Esophagus muscularis mucosa (tissue), 4 donors: Measurements from ENCODE around the gene GJB6. TPM values are rescaled to one million over a fixed set of nuclear protein-coding genes. Genes with fewer than 3 reads are reported as not detected.
A peak's percentile ranks its signal among the peaks of the same experiment; 100 is the strongest.

Source experiments
- DNase-seq: peaks from one replicate; pipeline ENCODE4 v3.0.0-alpha.2; 2017; ENCODE audit errors: extremely low spot score
- H3K27ac ChIP-seq, 4 donors: fragments of 200-600 bp; sonication (generic); replicated peaks in 1 of 4; 1 replicate in 3 of 4; 2 replicates in 1 of 4; pipeline ENCODE4 v1.5.1; 2016 to 2019; ENCODE audit warnings: mild to moderate bottlenecking in 1 of 4
- H3K27me3 ChIP-seq, 4 donors: fragments of 200-600 bp; sonication (generic); one replicate each; pipeline versions ENCODE4 v1.5.1 to v1.6.0; 2016 to 2019
- H3K36me3 ChIP-seq, 4 donors: fragments of 200-600 bp; sonication (generic); one replicate each; pipeline ENCODE4 v1.5.1; 2016 to 2019
- H3K4me1 ChIP-seq, 4 donors: fragments of 200-600 bp; sonication (generic); one replicate each; pipeline ENCODE4 v1.5.1; 2016 to 2019
- H3K4me3 ChIP-seq, 4 donors: fragments of 200-600 bp; sonication (generic); 1 replicate in 2 of 4; 2 replicates in 2 of 4; pipeline ENCODE4 v1.5.1; 2016 to 2019; ENCODE audit warnings: mild to moderate bottlenecking in 4 of 4, moderate library complexity in 1 of 4
- H3K9me3 ChIP-seq, 4 donors: fragments of 200-600 bp; sonication (generic); 1 replicate in 3 of 4; 2 replicates in 1 of 4; pipeline ENCODE4 v1.5.1; 2016 to 2019
- EP300 ChIP-seq: sonication (generic); formaldehyde crosslinking; IDR thresholded peaks from one replicate; pipeline ENCODE4 v1.6.1; 2017; ENCODE audit warnings: antibody characterized with exemption
- POLR2A ChIP-seq: fragments of 450-650 bp; IDR thresholded peaks from one replicate; pipeline ENCODE4 v1.6.1; 2017; ENCODE audit warnings: antibody characterized with exemption, moderate library complexity, mild to moderate bottlenecking, low read depth
- POLR2AphosphoS5 ChIP-seq, 2 donors: sonication (generic); formaldehyde crosslinking; IDR thresholded peaks; one replicate each; pipeline ENCODE4 v1.6.1; 2017; ENCODE audit warnings: antibody characterized with exemption in 2 of 2
- WGBS: methylation state at CpG from one replicate; pipeline ENCODE4 v1.1.5; 2018; 5-methylcytosine and 5-hydroxymethylcytosine counted together
- intact Hi-C: fragments of 100-400 bp; cut with DNase I; formaldehyde crosslinking; loops from one replicate; pipeline ENCODE4 v1.15.1; 2023
- total RNA-seq, 4 donors: library from RNA; depleted of rRNA; stranded (reverse); fragments of >200 nt; gene quantifications; one replicate each; pipeline versions ENCODE4 v1.1.0 to v1.2.1, GENCODE V29; 2016
- TF ChIP-seq, protein P1 (sequence below), 3 experiments: fragments of 200-600 bp in 2 of 3; fragments of 450-650 bp in 1 of 3; sonication (generic) in 2 of 3; IDR thresholded peaks; one replicate each; pipeline ENCODE4 v1.5.1; 2017 to 2019; ENCODE audit warnings: antibody characterized with exemption in 3 of 3, mild to moderate bottlenecking in 2 of 3, moderate library complexity in 1 of 3

The GJB6 gene
- total RNA-seq, 4 donors from 2014 or later = not detected

GRCh38 chr13:20175907-20176652 lies 56.0 kb downstream of the GJB6 start:
- DNase-seq = no peak
- intact Hi-C loops = loop anchor here (2.0 kb wide), 1 partner anchor 35 kb away; no protein-coding TSS in a partner anchor
- WGBS = 76% methylated on average over 14 of the region's 14 CpGs
- no peaks in the 10 kb centered on the region for H3K9me3 ChIP-seq
- no peak for TF ChIP-seq POLR2AphosphoS5 (IDR thresholded peaks at IDR 0.05)
- TF ChIP-seq, protein P1, sequence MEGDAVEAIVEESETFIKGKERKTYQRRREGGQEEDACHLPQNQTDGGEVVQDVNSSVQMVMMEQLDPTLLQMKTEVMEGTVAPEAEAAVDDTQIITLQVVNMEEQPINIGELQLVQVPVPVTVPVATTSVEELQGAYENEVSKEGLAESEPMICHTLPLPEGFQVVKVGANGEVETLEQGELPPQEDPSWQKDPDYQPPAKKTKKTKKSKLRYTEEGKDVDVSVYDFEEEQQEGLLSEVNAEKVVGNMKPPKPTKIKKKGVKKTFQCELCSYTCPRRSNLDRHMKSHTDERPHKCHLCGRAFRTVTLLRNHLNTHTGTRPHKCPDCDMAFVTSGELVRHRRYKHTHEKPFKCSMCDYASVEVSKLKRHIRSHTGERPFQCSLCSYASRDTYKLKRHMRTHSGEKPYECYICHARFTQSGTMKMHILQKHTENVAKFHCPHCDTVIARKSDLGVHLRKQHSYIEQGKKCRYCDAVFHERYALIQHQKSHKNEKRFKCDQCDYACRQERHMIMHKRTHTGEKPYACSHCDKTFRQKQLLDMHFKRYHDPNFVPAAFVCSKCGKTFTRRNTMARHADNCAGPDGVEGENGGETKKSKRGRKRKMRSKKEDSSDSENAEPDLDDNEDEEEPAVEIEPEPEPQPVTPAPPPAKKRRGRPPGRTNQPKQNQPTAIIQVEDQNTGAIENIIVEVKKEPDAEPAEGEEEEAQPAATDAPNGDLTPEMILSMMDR (IDR thresholded peaks at IDR 0.05) = no peak
- TF ChIP-seq EP300 = no peak
- no peak for TF ChIP-seq POLR2A
- peak overlapping the region in 3 of 4 donors; percentile 21 to 54 (median 42) for H3K27ac ChIP-seq
- no peak overlapping the region for H3K4me3 ChIP-seq
- peaks cover 3 to 22% (median 16%) of the 10 kb centered on the region in 4 donors for H3K4me1 ChIP-seq
- no peaks in the 10 kb centered on the region for H3K36me3 ChIP-seq
- H3K27me3 ChIP-seq = peaks cover 0 to 39% (median 11%) of the 10 kb centered on the region in 4 donors

DNA sequence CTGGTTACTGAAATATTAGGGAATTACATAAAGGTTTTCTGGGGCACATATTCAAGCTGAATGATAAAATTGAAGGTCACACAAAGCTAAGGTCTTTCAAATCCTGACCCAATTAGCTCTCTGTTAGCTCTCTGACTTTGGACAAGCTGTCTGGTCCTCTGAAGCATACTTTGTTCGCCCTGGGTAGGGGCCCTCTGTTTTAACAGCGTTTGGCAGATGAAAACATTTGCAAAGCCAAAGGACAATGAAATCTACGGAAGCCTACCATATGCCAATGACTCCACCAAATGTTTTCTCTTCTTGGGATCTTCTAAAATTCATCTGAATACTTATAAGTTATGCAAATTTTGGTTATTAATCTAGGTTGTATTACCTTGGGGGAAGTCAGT lies 56.7 kb downstream of the GJB6 start:
- peaks cover 0 to 36% (median 11%) of the 10 kb centered on the region in 4 donors for H3K27me3 ChIP-seq
- H3K36me3 ChIP-seq = no peaks in the 10 kb centered on the region
- intact Hi-C loops = no loop called here
- no peaks in the 10 kb centered on the region for H3K9me3 ChIP-seq
- no peak for TF ChIP-seq POLR2A
- TF ChIP-seq, protein P1 (IDR thresholded peaks at IDR 0.05) = no peak
- no peak for TF ChIP-seq EP300
- TF ChIP-seq POLR2AphosphoS5 (IDR thresholded peaks at IDR 0.05) = no peak
- 74% methylated on average over 3 of the region's 3 CpGs for WGBS
- peaks cover 3 to 22% (median 16%) of the 10 kb centered on the region in 4 donors for H3K4me1 ChIP-seq
- DNase-seq = no peak
- H3K4me3 ChIP-seq = no peak overlapping the region
- H3K27ac ChIP-seq = peak overlapping the region; percentile 21 to 54 (median 40)

DNA sequence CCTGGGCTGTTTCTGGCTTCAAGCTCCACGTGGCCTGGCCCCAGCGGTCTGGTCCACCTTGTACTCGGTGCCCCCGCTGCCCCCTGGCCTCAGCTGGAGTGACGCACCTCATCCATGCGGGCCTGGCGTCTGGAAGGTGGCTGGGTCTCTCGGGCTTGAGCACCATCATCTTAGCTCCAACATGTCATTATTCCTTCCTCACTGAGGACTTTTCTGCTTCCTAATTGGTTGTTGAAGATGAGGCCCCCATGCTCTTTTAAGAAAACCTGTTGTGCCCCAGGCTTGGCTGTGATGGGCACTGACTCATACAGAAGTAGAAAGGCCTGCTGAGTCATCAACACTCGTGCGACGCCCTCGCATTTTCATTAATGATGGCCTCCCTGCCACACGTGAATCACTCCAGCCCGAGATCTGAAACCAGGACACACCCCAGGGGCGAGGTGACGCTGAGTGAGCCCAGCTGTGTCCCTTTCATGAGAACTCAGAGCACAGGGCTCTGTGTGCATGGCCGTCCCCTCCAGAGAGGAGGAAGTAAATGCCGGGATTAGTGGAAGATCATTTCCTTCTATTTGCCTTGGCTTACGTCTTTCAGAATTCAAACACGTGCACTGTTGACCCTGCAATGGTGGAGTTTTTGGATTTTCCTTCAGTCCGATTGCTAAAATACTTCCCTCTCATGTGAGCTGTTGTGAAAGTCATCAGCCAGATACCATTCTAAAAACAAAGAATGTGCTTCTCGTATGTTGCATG lies 57.3 kb downstream of the GJB6 start:
- intact Hi-C loops = no loop called here
- peak; percentile 98 for DNase-seq
- no peaks in the 10 kb centered on the region for H3K9me3 ChIP-seq
- peak overlapping the region in 3 of 4 donors; percentile 1 to 41 (median 14) for H3K4me3 ChIP-seq
- H3K36me3 ChIP-seq = no peaks in the 10 kb centered on the region
- H3K4me1 ChIP-seq = peaks cover 3 to 22% (median 16%) of the 10 kb centered on the region in 4 donors
- TF ChIP-seq POLR2AphosphoS5 (IDR thresholded peaks at IDR 0.05) = peak; percentile 75 to 76
- no peak for TF ChIP-seq EP300
- 37% methylated on average over 19 of the region's 22 CpGs for WGBS
- H3K27me3 ChIP-seq = peaks cover 0 to 34% (median 11%) of the 10 kb centered on the region in 4 donors
- H3K27ac ChIP-seq = peak overlapping the region; percentile 21 to 54 (median 40)

DNA sequence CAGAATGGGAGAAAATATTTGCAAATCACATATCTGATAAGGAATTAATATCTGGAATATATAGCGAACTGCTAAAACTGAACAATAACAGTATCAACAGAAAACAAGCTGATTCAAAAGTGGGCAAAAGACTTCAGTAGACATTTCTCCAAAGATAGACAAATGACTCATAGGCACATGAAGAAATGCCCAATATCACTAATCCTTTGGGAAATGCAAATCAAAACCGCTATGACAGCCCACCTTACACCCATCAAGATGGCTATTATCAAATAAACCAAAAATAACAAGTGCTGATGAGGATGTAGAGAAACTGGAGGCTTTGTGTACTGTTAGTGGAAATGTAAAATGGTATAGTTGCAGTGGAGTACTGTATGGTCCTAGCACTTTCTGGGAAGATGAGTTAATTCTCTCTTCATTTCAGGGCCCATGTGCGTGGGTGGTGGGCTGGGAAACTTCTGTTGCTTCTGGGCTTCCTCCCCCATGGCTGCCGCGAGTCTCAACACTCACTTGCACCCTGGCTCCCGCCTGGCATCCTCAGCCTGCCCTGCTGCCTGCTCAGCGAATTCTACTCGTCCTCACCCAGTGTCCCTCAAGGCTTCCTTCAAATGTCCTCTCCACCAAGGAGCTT lies 58.9 kb downstream of the GJB6 start:
- H3K4me1 ChIP-seq = peaks cover 3 to 22% (median 16%) of the 10 kb centered on the region in 4 donors
- no peaks in the 10 kb centered on the region for H3K36me3 ChIP-seq
- no peak for DNase-seq
- H3K9me3 ChIP-seq = no peaks in the 10 kb centered on the region
- H3K27me3 ChIP-seq = peaks cover 0 to 31% (median 11%) of the 10 kb centered on the region in 4 donors
- WGBS = 87% methylated on average over 8 of the region's 8 CpGs
- intact Hi-C loops = no loop called here
- H3K27ac ChIP-seq = no peak overlapping the region
- no peak overlapping the region for H3K4me3 ChIP-seq
- no peak for TF ChIP-seq POLR2AphosphoS5 (IDR thresholded peaks at IDR 0.05)
- no peak for TF ChIP-seq POLR2A
- TF ChIP-seq EP300 = no peak
- TF ChIP-seq, protein P1 (IDR thresholded peaks at IDR 0.05) = no peak

Other genes starting within 250 kb of the GJB6 start
- gene GJA3, start 71.3 kb downstream of the GJB6 start, total RNA-seq = not detected
- gene GJB2, start 39.4 kb downstream of the GJB6 start, total RNA-seq = under 1 TPM in 2 of 4 donors, not detected in 2; 0.50 to 0.75 TPM